Activated CD4-positive, alpha-beta T cell treated with anti-CD3 and anti-CD28 coated beads, Interleukin-2, amount 50 U/mL, for 4 hours (primary cell): ENCODE results near the gene CTDSP2.
"Not testable (repeated sequence)": the region's sequence is repeated elsewhere in the genome, so short reads cannot be mapped to it uniquely, and the experiment has no call there.

Experiments
- DNase-seq, 2 experiments: peaks; one replicate each; pipeline ENCODE4 v3.0.0-alpha.2; 2020

Gene CTDSP2

GRCh38 chr12:57777911-57778310 is 68.6 kb downstream of the CTDSP2 start:
- no peak for DNase-seq

GRCh38 chr12:57777367-57777766 is 69.2 kb downstream of the CTDSP2 start:
- no peak for DNase-seq

- no peak for DNase-seq
These were observed 70.3 kb downstream of the CTDSP2 start for GRCh38 chr12:57776247-57776587.

GRCh38 chr12:57775563-57776246 is 70.8 kb downstream of the CTDSP2 start:
- DNase-seq = no peak

GRCh38 chr12:57775044-57775443 is 71.5 kb downstream of the CTDSP2 start:
- DNase-seq = no peak

GRCh38 chr12:57774634-57775033 is 71.9 kb downstream of the CTDSP2 start:
- not testable (repeated sequence) for DNase-seq

- DNase-seq = peak in 1 of 2 experiments; percentile 20
These were observed 73.9 kb downstream of the CTDSP2 start, which contains the start of gene EEF1AKMT3 for GRCh38 chr12:57772429-57773322. EEF1AKMT3 (plus strand) TSS chr12:57772614; CDS start chr12:57772725, 111 bp downstream.

- DNase-seq = peak; percentile 92 to 93
These were observed 74.6 kb downstream of the CTDSP2 start, which contains the start of gene METTL1 for GRCh38 chr12:57771873-57772428. METTL1 (minus strand) TSS chr12:57772105; CDS start chr12:57772083, 22 bp downstream.

- DNase-seq = peak; percentile 91 to 92
These were observed 75.2 kb downstream of the CTDSP2 start for GRCh38 chr12:57771236-57771872.

- DNase-seq = no peak
These were observed 75.8 kb downstream of the CTDSP2 start for GRCh38 chr12:57770734-57771133.
